ENCODE results near the gene TMEM19.
"Not testable (repeated sequence)": the region's sequence is repeated elsewhere in the genome, so short reads cannot be mapped to it uniquely, and the experiment has no call there.

Gene TMEM19

GRCh38 chr12:71664411-71665089, 21.3 kb upstream of the TMEM19 start:
- H3K4me3 ChIP-seq (ENCODE audit: low read depth, low read length) = peak overlapping the region; percentile 98

DNA sequence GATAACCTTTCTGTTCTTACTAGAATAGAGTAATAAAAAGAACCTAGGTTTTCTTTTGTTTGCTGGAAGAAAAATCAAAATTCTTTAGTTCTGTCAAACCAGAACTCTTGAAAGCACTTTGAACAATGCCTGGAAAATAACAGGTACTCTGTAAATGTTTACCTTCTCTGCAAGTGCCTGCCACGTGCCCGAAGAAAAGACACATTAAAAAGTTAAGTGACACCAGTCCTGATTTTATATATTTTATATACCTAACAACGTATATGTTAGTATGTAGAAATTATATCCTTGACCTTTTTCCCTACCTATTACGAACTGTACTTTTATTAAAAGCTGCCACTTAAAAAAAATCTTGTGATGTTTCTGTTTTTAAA, 20.8 kb upstream of the TMEM19 start:
- H3K4me3 ChIP-seq (ENCODE audit: low read depth, low read length) = peak overlapping the region; percentile 98

DNA sequence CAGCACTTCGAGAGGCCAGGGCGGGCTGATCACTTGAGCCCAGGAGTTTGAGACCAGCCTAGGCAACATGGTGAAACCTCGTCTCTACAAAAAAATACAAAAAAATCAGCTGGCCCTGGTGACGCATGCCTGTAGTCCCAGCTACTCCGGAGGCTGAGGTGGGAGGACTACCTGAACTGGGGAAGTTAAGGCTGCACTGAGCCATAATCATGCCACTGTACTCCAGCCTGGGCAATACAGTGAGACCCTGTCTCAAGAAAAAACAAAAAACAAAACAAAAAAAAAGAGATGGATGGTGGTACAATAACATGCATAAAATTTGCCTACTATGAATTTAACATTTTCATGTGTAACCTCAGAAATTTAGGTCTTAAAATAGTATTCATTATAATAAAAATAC, 19.6 kb upstream of the TMEM19 start:
- H3K4me3 ChIP-seq (ENCODE audit: low read depth, low read length) = no peak overlapping the region

DNA sequence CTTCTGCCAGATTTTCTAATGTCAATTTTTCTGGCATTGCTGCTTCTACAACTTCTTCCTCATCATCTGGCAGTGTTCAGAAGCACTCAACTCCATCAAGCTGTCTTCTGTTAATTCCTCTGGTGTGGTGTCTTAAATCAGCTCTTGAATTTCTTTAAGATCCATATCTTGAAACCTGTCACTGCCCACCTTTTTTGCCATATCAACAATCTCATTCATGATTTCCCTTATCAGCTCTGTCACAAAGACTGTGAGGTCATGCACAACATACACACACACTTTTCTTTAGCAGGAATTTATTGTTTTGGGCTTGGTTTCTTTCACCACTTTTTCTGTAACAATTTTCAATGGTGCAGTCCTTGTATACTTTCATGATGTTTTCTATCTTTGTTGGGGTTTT, 14.6 kb upstream of the TMEM19 start:
- no peak overlapping the region for H3K4me3 ChIP-seq (ENCODE audit: low read depth, low read length)

DNA sequence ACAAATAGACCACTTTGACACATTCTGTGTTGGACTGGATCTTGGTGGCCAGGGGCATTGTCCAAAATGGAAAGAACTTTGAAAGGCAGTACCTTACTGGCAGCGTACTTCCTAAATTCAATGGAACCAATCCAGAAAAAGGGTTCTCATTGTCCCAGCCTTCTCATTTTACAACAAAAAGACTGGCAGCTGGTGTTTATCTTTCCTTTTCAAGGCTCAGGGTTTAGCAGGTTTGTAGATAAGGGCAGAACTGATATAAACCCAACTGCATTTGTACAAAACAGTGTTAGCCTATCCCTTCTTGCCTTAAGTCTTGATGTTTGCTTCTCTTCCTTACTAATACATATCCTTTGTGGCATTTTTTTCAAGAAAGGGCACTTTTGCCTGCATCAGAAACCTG, 14.1 kb upstream of the TMEM19 start:
- H3K4me3 ChIP-seq (ENCODE audit: low read depth, low read length) = no peak overlapping the region

DNA sequence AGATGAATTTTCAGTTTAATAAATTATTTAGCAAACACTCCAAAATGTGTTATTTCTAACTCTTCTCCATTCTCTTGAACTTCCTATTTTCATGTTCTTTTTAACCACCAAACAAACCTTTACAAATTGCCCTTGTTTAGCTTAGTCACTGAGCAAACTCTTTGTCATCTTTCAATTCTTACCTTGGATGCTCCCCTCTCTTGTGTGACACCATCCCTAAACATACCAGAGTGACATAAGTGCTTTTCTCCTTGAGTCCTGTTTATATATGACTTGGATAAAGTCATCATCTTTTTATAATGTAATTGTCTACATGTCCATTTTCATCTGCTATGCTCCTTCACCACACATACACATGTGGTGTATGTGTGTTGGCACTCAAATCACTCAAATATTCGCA, 3.4 kb upstream of the TMEM19 start:
- no peak overlapping the region for H3K4me3 ChIP-seq (ENCODE audit: low read depth, low read length)

DNA sequence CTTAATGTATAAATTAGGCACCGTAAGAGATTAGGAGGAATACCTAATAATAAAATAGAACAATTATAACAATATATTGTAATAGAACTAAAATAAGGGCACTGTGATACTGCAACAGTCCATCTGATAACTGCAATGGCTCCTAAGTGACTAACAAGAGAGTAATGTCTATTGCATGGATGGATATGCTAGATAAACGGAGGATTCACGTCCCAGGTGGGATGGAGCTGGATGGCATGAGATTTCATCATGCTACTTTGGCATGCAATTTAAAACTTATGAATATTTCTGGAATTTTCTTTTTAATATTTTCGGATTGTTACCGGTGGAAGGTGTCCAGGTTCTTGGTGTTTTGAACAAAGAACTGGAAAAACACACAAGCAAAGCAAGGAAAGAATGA, 2.2 kb upstream of the TMEM19 start:
- no peak overlapping the region for H3K4me3 ChIP-seq (ENCODE audit: low read depth, low read length)

- H3K4me3 ChIP-seq (ENCODE audit: low read depth, low read length) = no peak overlapping the region
Measured at GRCh38 chr12:71684081-71684480, 1.8 kb upstream of the TMEM19 start.

GRCh38 chr12:71685312-71685906, 473 bp upstream of the TMEM19 start:
- H3K4me3 ChIP-seq (ENCODE audit: low read depth, low read length) = peak overlapping the region; percentile 77

DNA sequence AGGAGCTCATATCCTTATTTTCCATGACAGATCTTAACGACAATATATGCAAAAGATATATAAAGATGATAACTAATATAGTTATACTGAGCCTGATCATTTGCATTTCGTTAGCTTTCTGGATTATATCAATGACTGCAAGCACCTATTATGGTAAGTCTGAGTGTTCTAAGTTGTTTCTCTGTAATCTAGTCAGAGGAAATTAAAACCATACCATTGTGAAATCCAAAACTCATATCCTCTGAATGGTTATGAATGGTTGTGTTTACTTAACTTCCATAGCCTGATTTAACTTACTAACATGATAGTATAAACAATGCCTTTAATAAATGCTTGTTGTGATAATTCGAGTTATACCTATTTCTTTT, 760 bp downstream of the TMEM19 start:
- H3K4me3 ChIP-seq (ENCODE audit: low read depth, low read length) = peak overlapping the region; percentile 77

DNA sequence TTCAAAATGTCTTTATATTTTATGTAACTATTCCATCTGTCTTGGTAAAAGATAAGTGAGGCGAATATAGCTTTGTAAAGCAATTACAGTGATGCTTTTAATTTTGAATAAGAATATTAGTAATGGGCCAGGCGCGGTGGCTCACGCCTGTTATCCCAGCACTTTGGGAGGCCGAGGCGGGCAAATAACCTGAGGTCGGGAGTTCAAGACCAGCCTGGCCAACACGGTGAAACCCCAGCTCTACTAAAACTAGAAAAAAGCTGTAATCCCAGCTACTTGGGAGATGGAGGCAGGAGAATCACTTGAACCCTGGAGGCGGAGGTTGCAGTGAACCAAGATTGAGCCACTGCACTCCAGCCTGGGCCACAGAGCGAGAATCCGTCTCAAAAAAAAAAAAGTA, 1.3 kb downstream of the TMEM19 start:
- peak overlapping the region; percentile 77 for H3K4me3 ChIP-seq (ENCODE audit: low read depth, low read length)

DNA sequence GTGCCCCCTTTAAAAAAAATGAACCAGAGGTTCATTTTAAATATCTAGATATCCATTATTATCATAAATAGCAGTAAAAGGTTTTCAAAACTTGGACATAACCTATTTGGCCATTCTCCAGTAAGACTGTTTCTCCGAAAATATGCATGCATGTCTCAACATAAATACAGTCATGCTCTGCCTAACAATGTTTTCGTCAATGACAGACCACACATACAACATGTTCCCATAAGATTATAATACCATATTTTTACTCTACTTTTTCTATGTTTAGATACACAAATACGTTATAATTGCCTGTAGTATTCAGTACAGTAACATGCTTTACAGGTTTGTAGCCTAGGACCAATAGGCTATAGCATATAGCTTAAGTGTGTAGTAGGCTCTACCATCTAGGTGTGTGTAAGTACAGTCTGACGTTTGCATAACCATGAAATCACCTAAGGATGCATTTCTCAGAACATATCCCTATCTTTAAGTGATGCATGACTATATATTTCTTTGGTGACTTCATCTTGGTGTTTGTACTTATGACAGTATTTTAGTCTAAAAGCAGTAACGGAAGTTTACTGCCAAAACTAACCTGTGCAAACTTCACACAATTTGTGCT, 3.2 kb downstream of the TMEM19 start:
- H3K4me3 ChIP-seq (ENCODE audit: low read depth, low read length) = no peak overlapping the region

DNA sequence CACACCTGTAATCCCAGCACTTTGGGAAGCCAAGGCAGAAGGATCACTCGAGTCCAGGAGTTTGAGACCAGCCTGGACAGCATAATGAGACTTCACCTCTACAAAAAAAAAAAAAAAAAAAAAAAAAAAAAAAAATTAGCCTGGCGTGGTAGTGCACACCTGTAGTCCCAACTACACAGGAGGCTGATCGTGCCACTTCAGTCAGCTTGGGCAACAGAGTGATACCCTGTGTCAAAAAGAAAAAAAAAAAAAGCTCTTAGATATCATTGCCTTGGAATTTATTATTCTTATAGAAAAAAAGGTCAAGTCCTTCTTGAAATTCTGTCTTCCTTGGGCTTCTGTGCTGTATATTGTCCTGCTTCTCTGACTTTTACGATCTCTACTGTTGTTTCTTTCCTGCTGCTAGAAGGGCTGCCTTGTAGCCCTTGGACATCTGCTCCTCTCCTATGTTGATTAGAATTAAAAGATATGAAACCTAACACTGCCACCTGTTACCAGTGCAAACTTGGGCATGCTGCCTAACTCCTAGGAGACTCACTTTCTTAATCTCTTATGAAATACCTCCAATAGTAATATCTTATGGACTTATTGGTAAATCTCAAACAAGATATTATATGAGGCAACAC, 5.7 kb downstream of the TMEM19 start:
- no peak overlapping the region for H3K4me3 ChIP-seq (ENCODE audit: low read depth, low read length)

GRCh38 chr12:71693126-71693525, 7.2 kb downstream of the TMEM19 start:
- no peak overlapping the region for H3K4me3 ChIP-seq (ENCODE audit: low read depth, low read length)

DNA sequence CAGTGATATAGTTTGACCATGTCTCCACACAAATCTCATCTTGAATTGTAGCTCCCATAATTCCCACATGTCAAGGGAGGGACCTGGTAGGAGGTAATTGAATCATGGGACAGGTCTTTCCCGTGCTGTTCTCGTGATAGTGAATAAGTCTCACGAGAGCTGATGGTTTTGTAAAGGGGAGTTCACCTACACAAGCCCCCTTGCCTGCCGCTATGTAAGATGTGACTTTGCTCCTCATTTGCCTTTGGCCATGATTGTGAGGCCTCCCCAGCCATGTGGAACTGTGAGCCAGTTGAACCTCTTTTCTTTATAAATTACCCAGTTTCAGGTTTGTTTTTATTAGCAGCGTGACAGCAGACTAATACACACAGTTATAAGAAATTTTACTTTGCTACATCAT, 7.8 kb downstream of the TMEM19 start:
- not testable (repeated sequence) for H3K4me3 ChIP-seq (ENCODE audit: low read depth, low read length)

DNA sequence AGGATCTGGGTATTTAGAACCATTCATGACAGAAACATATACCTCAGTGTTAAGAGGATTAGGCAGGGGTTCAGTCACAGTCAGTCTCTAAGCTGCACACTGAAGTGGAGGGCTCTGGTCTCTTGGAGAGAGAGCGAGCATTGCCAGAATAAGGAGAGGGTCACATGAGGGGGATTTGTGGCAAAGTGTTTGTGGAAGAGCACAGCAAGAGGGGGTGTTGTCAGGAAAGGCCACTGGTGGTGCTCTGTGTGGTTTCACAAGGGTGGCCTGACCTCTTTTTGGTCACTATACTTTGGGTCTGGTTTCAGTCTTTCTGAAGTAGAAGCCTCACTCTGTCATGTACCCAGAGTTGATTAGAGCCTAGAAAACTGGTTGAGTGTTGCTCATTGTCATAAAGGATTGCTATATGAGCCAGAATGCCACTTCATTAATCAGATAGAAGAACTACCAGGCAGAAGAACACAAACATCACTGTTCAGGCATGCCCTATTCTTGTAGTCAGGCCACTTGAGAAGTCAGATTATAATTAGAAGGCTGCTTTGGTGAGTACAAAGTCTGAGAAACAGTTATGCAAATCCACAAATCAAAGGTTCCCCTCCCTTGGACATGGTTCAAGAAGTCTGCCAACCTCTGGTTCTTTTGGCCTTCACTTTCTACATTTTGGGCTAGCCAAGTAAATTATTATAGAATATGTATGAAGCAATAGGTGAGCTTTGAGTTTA, 8.4 kb downstream of the TMEM19 start:
- H3K4me3 ChIP-seq (ENCODE audit: low read depth, low read length) = no peak overlapping the region

DNA sequence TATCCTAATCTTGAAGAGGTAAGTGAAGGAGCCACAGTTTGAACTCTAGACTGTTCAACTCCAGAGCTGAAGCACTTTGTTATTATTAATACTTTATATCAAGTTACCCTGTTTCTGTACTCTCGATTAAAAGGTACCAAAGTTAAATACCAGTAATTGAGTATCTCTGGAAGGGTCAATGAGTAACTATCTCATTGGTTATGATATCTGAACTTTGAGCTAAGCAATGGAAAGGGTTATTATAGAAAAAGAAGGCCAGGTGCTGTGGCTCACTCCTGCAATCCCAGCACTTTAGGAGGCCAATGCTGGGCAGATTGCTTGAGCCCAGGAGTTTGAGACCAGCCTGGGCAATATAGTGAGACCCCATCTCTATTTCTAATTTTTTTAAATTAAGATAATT, 9.9 kb downstream of the TMEM19 start:
- H3K4me3 ChIP-seq (ENCODE audit: low read depth, low read length) = no peak overlapping the region

- not testable (repeated sequence) for H3K4me3 ChIP-seq (ENCODE audit: low read depth, low read length)
Measured at GRCh38 chr12:71702181-71702580, 16.3 kb downstream of the TMEM19 start.

DNA sequence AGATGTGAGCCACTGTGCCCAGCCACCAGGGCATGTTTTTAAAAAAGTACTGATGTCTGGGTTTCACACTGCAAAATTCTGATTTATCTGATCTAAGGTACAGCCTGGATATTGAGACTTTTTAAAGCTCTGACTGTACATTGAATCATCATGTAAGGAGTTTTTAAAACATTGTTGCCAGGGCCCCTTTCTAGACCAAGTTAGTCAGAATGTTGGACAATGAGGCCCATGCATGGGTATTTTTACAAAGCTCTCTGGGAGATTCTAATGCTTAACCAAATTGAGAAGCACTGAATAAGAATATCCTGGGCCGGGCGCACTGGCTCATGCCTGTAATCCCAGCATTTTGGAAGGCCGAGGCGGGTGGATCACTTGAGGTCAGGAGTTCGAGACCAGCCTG, 16.7 kb downstream of the TMEM19 start:
- no peak overlapping the region for H3K4me3 ChIP-seq (ENCODE audit: low read depth, low read length)

- H3K4me3 ChIP-seq (ENCODE audit: low read depth, low read length) = no peak overlapping the region
Measured at GRCh38 chr12:71703206-71703605, 17.3 kb downstream of the TMEM19 start.

GRCh38 chr12:71704920-71705319, 19.0 kb downstream of the TMEM19 start:
- no peak overlapping the region for H3K4me3 ChIP-seq (ENCODE audit: low read depth, low read length)

DNA sequence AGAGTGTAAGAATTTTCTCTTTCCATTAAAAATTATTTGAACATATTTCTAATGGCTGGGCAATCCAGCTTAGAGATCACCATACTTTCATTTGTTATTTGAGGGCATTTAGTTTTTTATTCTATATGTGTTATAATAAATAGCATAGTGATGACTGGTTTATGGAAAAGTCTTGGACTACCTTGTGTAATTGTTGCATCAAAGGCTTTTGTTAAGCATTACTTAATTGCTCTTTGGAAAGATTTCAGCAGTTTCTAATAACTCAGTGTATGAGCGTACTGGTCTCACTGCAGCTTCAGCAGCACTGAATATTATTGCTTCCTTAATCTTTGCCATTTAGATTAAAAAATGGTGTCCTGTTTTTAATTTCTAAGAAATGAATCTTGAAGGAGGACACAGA, 22.8 kb downstream of the TMEM19 start:
- no peak overlapping the region for H3K4me3 ChIP-seq (ENCODE audit: low read depth, low read length)
